Brain microvascular endothelial cell (primary cell): ENCODE measurements around the gene HK1.
A peak's percentile ranks its signal among the peaks of the same experiment; 100 is the strongest.

Experiments used
- DNase-seq: peaks from one replicate; pipeline ENCODE4 v3.0.0-alpha.2; 2020
- H3K27ac ChIP-seq: fragments of 250-450 bp; sonication (Bioruptor Pico); 2 replicates; pipeline ENCODE4 v1.5.1; 2020; ENCODE audit warnings: mild to moderate bottlenecking, moderate library complexity
- H3K27me3 ChIP-seq: fragments of 250-450 bp; sonication (Bioruptor Pico); replicated peaks from 2 replicates; pipeline ENCODE4 v1.5.1; 2020; ENCODE audit warnings: mild to moderate bottlenecking
- H3K36me3 ChIP-seq: fragments of 250-450 bp; sonication (Bioruptor Pico); replicated peaks from 2 replicates; pipeline ENCODE4 v1.5.1; 2020; ENCODE audit warnings: mild to moderate bottlenecking
- H3K4me3 ChIP-seq: 2 replicates; pipeline ENCODE4 v1.5.1; 2011; ENCODE audit warnings: low read depth, mild to moderate bottlenecking, control low read depth, low read length, moderate library complexity
- CTCF ChIP-seq: IDR thresholded peaks from 2 replicates; pipeline ENCODE4 v1.5.1; 2011; ENCODE audit warnings: low read depth, mild to moderate bottlenecking, moderate library complexity, low read length, control low read depth, inconsistent platforms; ENCODE audit errors: missing control alignments
- in situ Hi-C: cut with HindIII; loops from 2 replicates; pipeline ENCODE4 v1.10.0; 2017; ENCODE audit warnings: low sequenced_read_pairs, low pct_ligation_motif_present

Gene HK1

GRCh38 chr10:69377191-69377590 is 98.9 kb downstream of the HK1 start:
- Histone ChIP-seq H3K27ac (no peak overlapping the region), H3K36me3 (peaks cover 30% of the 10 kb centered on the region), H3K4me3 (no peak overlapping the region), H3K27me3 (no peaks in the 10 kb centered on the region)
- TF ChIP-seq CTCF: no peak
- DNase-seq: no peak
- in situ Hi-C loops: loop anchor here (25.0 kb wide), 1 partner anchor 140 kb away; no protein-coding TSS in a partner anchor

DNA sequence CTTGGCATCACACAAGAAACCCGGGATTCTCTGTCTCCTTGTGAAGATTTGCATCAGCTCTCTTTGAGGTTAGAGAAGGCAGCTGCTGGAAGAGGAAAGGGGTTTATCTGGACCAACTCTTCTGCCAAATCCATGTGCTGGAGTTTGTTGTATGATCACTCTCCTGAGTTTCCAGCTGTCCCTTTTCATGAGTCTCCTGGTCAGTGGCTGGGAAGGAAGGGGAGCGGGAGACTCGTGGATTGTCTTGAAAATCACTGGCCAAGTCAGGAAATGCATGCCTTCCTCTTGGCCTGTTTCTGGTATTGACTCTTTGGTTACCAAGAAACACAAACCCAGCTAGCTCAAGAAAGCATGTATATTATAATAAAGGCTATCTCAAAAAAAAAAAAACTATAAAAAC is 99.6 kb downstream of the HK1 start:
- H3K27ac ChIP-seq: no peak overlapping the region
- DNase-seq: no peak
- peaks cover 29% of the 10 kb centered on the region for H3K36me3 ChIP-seq
- TF ChIP-seq CTCF: no peak
- H3K4me3 ChIP-seq: no peak overlapping the region
- no peaks in the 10 kb centered on the region for H3K27me3 ChIP-seq
- in situ Hi-C loops: loop anchor here (25.0 kb wide), 1 partner anchor 141 kb away; no protein-coding TSS in a partner anchor

- in situ Hi-C loops: loop anchor here (25.0 kb wide), 1 partner anchor 142 kb away; no protein-coding TSS in a partner anchor
- TF ChIP-seq CTCF: no peak
- DNase-seq: no peak
Measured at GRCh38 chr10:69379800-69380199, 101.5 kb downstream of the HK1 start.

GRCh38 chr10:69382382-69383117 is 104.3 kb downstream of the HK1 start:
- H3K27me3 ChIP-seq: no peaks in the 10 kb centered on the region
- in situ Hi-C loops: loop anchor here (25.0 kb wide), 1 partner anchor 145 kb away; no protein-coding TSS in a partner anchor
- peak; percentile 91 for DNase-seq
- H3K27ac ChIP-seq: peak overlapping the region; percentile 67
- no peak overlapping the region for H3K4me3 ChIP-seq
- TF ChIP-seq CTCF: no peak
- H3K36me3 ChIP-seq: peaks cover 43% of the 10 kb centered on the region

More at GRCh38 chr10:69379800-69380199, 101.5 kb downstream of the HK1 start:
- Histone ChIP-seq H3K27me3 (no peaks in the 10 kb centered on the region), H3K36me3 (peaks cover 31% of the 10 kb centered on the region), H3K4me3 (no peak overlapping the region), H3K27ac (no peak overlapping the region)

GRCh38 chr10:69383558-69383957 is 105.3 kb downstream of the HK1 start:
- TF ChIP-seq CTCF: peak; percentile 36
- no peak overlapping the region for H3K27ac ChIP-seq
- peak; percentile 32 for DNase-seq
- in situ Hi-C loops: loop anchor here (25.0 kb wide), 1 partner anchor 146 kb away; no protein-coding TSS in a partner anchor
- peaks cover 47% of the 10 kb centered on the region for H3K36me3 ChIP-seq
- H3K4me3 ChIP-seq: no peak overlapping the region
- no peaks in the 10 kb centered on the region for H3K27me3 ChIP-seq
